IPS-18a (cell line): Measurements from ENCODE around the gene KIFC1.
"Not testable (repeated sequence)": the region's sequence is repeated elsewhere in the genome, so short reads cannot be mapped to it uniquely, and the experiment has no call there.

Experiments
- H3K27ac ChIP-seq: one replicate; pipeline ENCODE4 v1.5.1; 2013; ENCODE audit warnings: low read length
- H3K27me3 ChIP-seq: one replicate; pipeline ENCODE4 v1.6.1; 2013; ENCODE audit warnings: mild to moderate bottlenecking, low read length; ENCODE audit not compliant: control insufficient read depth, insufficient read depth
- H3K36me3 ChIP-seq: one replicate; pipeline ENCODE4 v1.6.1; 2013; ENCODE audit warnings: low read depth, low read length; ENCODE audit not compliant: control insufficient read depth
- H3K4me1 ChIP-seq: one replicate; pipeline ENCODE4 v1.6.1; 2013; ENCODE audit warnings: low read depth, low read length; ENCODE audit not compliant: control insufficient read depth
- H3K4me3 ChIP-seq: one replicate; pipeline ENCODE4 v1.5.1; 2013; ENCODE audit warnings: low read length
- H3K9ac ChIP-seq: one replicate; pipeline ENCODE4 v1.6.1; 2013; ENCODE audit warnings: mild to moderate bottlenecking, low read length, moderate library complexity
- H3K9me3 ChIP-seq: one replicate; pipeline ENCODE4 v1.6.1; 2013; ENCODE audit warnings: low read depth, low read length; ENCODE audit not compliant: control insufficient read depth

Gene KIFC1

GRCh38 chr6:33380272-33380981 lies 11.2 kb upstream of the KIFC1 start:
- H3K4me1 ChIP-seq: no peaks in the 10 kb centered on the region
- H3K9me3 ChIP-seq: no peaks in the 10 kb centered on the region
- H3K27me3 ChIP-seq: no peaks in the 10 kb centered on the region
- no peak overlapping the region for H3K27ac ChIP-seq
- H3K36me3 ChIP-seq: no peaks in the 10 kb centered on the region
- H3K9ac ChIP-seq: no peak overlapping the region
- H3K4me3 ChIP-seq: no peak overlapping the region

GRCh38 chr6:33383427-33384185 lies 8.0 kb upstream of the KIFC1 start:
- Histone ChIP-seq H3K9ac (no peak overlapping the region), H3K27me3 (no peaks in the 10 kb centered on the region), H3K4me3 (no peak overlapping the region), H3K36me3 (no peaks in the 10 kb centered on the region), H3K4me1 (no peaks in the 10 kb centered on the region), H3K27ac (no peak overlapping the region), H3K9me3 (no peaks in the 10 kb centered on the region)

DNA sequence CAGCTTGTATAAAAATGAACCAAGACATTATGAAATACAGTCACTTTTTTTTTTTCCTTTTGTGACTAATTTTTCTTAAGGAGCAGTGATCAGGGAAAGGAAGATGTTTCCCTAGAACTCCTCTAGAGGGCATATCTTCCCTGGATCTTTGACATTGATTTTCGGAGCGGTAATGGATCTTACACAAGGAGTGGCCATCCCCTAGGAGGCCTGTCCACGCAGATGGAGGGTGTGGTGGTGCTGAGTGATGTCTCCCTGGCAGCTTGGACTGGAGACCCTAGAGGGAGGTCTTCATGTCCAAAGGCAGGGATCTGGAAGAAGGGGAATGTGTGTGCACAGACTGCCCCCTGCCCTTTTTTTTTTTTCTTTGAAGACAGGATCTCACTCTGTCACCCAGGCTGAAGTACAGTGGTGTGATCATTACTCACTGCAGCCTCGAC lies 7.0 kb upstream of the KIFC1 start:
- H3K9me3 ChIP-seq: no peaks in the 10 kb centered on the region
- H3K9ac ChIP-seq: no peak overlapping the region
- no peaks in the 10 kb centered on the region for H3K36me3 ChIP-seq
- H3K4me3 ChIP-seq: no peak overlapping the region
- H3K27me3 ChIP-seq: no peaks in the 10 kb centered on the region
- no peaks in the 10 kb centered on the region for H3K4me1 ChIP-seq
- H3K27ac ChIP-seq: no peak overlapping the region

GRCh38 chr6:33390173-33390572 lies 1.4 kb upstream of the KIFC1 start:
- H3K4me3 ChIP-seq: no peak overlapping the region
- no peak overlapping the region for H3K9ac ChIP-seq
- H3K36me3 ChIP-seq: peaks cover 3% of the 10 kb centered on the region
- no peaks in the 10 kb centered on the region for H3K9me3 ChIP-seq
- H3K4me1 ChIP-seq: peaks cover 8% of the 10 kb centered on the region
- no peak overlapping the region for H3K27ac ChIP-seq
- H3K27me3 ChIP-seq: no peaks in the 10 kb centered on the region

DNA sequence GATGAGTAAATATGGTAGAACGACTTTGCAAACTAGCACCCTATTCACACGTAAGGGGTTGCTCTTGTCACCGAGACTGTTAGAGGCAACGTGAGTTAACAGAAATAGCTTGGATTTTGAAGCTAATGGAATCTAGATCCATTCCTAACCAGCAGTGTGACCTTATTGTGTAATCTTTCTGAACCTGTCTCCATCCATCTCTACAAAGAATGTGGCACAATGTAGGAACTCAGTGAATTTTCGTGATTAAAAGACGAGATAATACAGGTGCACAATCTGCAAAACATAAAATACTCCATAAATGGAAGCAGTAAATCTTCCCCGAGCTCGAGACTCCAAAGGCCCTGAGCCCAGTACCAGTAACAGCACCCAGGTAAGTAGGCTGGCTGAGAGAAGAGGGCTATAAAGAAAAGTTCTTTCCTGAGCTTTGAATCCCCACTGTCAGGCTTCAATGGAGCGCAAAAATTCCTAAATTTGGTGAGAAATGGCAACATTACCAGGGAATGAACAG lies 801 bp upstream of the KIFC1 start:
- no peaks in the 10 kb centered on the region for H3K27me3 ChIP-seq
- peaks cover 8% of the 10 kb centered on the region for H3K4me1 ChIP-seq
- peak overlapping the region; percentile 85 for H3K27ac ChIP-seq
- H3K9ac ChIP-seq: peak overlapping the region; percentile 64
- H3K4me3 ChIP-seq: peak overlapping the region; percentile 54
- H3K9me3 ChIP-seq: no peaks in the 10 kb centered on the region
- H3K36me3 ChIP-seq: peaks cover 3% of the 10 kb centered on the region

DNA sequence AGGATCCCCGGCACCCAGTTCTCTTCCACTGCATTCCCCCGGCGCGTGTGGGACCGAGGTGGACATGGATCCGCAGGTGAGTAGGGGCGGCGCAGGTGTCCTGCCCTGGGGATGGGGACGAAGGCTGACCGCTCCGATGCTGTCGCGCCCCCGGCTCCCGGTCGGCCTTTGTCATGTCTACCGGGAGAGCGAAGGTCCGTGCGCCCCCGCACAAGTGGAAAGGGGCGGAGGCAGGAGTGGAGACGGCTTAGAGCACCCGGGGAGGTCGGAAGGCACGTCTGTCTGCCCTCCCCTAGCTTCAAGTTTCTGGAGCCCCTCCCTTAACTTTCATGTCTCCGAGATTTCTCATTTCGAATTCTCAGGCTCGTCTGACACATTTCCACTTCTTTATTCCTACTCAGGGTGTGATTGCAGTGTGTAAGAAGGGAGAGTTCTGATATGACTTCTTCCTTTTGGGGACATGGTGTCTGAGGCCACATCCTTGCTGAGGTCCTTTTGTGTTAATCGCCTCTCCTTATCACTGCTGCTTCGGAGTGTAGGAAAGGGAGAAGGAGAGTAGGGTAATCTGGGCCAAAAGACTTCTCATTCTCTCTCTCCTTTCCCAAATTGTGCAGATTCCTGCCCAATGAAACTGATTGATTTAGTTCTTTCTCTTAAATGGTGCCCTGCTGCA lies 435 bp downstream of the KIFC1 start:
- H3K4me3 ChIP-seq: peak overlapping the region; percentile 94
- no peaks in the 10 kb centered on the region for H3K27me3 ChIP-seq
- H3K4me1 ChIP-seq: peaks cover 8% of the 10 kb centered on the region
- H3K9me3 ChIP-seq: no peaks in the 10 kb centered on the region
- H3K27ac ChIP-seq: no peak overlapping the region
- H3K9ac ChIP-seq: peak overlapping the region; percentile 73
- H3K36me3 ChIP-seq: peaks cover 3% of the 10 kb centered on the region

- no peaks in the 10 kb centered on the region for H3K9me3 ChIP-seq
- peaks cover 4% of the 10 kb centered on the region for H3K36me3 ChIP-seq
- no peaks in the 10 kb centered on the region for H3K27me3 ChIP-seq
- no peak overlapping the region for H3K27ac ChIP-seq
- H3K4me3 ChIP-seq: peak overlapping the region; percentile 94
- peak overlapping the region; percentile 73 for H3K9ac ChIP-seq
- peaks cover 8% of the 10 kb centered on the region for H3K4me1 ChIP-seq
Measured at GRCh38 chr6:33392595-33392948, 949 bp downstream of the KIFC1 start.

DNA sequence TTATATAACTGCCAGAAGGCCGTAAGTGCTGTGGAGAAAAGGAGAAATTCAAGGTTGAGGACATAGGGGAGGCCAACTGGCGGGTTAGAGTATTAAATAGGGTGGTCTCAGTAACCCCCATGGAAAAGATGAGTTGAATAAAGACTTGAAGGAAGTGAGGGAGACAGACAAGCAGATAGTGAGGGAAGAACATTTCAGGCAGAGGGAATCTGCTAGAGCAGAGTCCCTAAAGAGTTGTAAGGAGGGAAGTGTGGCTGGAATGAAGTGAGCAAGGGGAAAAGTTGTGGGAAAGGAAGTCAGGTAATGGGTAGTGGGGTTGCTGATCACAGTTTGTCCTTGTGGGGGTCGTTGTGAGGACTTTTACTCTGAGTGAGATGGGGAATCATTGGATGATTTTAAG lies 1.4 kb downstream of the KIFC1 start:
- peaks cover 9% of the 10 kb centered on the region for H3K36me3 ChIP-seq
- peak overlapping the region; percentile 73 for H3K9ac ChIP-seq
- peaks cover 8% of the 10 kb centered on the region for H3K4me1 ChIP-seq
- H3K27ac ChIP-seq: no peak overlapping the region
- H3K9me3 ChIP-seq: no peaks in the 10 kb centered on the region
- H3K4me3 ChIP-seq: peak overlapping the region; percentile 94
- H3K27me3 ChIP-seq: no peaks in the 10 kb centered on the region

DNA sequence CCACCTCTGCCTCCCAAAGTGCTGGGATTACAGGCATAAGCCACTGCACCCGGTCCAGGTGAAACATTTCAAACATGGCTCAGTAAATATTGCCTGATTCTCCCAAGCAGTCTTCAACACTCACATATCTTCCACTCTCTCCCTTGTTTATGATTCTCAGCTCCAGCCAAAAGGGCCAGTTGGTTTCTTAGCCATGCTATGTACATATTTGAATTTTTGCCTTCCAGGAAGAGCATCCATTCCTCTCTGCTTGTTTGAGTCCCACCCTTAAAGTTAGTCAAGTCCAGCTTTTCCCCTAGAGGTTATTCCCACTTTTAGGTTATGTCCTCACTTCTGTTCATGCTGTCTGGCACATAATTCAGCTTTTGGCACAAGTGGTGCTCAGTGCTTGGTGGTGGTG lies 5.9 kb downstream of the KIFC1 start:
- Histone ChIP-seq H3K27me3 (no peaks in the 10 kb centered on the region), H3K36me3 (peaks cover 38% of the 10 kb centered on the region), H3K4me1 (no peaks in the 10 kb centered on the region), H3K27ac (no peak overlapping the region), H3K4me3 (no peak overlapping the region), H3K9me3 (no peaks in the 10 kb centered on the region), H3K9ac (no peak overlapping the region)

DNA sequence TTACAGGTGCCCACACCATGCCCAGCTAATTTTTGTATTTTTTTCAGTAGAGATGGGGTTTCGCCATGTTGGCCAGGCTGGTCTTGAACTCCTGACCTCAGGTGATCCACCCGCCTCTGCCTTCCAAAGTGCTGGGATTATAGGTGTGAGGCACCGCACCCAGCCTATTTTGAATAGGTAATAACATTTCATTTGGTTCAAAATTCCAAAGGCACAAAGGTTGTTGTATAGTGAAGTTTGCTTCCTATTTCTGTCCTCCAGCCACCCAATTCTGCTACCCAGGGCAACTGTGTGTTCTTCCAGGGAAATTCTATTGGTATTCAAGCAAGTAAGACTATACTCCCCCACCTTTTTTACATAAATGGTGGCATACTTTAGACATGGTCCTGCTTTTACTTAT lies 7.0 kb downstream of the KIFC1 start:
- not testable (repeated sequence) for H3K27ac ChIP-seq, H3K4me3 ChIP-seq, H3K27me3 ChIP-seq, H3K9ac ChIP-seq, H3K9me3 ChIP-seq, H3K4me1 ChIP-seq
- H3K36me3 ChIP-seq: peaks cover 48% of the 10 kb centered on the region

DNA sequence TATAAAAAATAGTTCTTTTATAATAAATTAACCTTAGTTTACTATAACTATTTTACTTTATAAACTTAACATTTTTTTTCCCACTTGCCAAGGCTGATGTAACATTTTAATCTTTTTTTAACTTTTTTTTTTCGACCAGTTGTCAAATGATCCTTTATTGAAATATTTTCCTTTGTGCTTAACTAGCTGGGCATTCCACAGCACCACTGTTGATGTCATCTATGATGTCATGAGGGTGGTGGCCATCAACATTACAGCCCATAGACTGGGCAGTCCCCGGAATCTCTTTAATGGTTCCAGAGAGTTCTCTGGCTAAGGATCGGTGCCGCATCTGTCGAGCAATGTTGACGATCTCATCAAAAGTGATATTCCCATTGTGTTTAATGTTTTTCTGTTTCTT lies 8.3 kb downstream of the KIFC1 start:
- not testable (repeated sequence) for H3K9me3 ChIP-seq, H3K4me3 ChIP-seq, H3K9ac ChIP-seq, H3K4me1 ChIP-seq, H3K27me3 ChIP-seq, H3K27ac ChIP-seq
- peaks cover 58% of the 10 kb centered on the region for H3K36me3 ChIP-seq
